HG02840 (cell line): ENCODE measurements around the gene FYB1.

Source experiments
- ATAC-seq: cut with Tn5 transposase; IDR thresholded peaks from one replicate; pipeline ENCODE4 v1.9.1; 2021; ENCODE audit warnings: mild to moderate bottlenecking, moderate library complexity, moderate number of reproducible peaks; ENCODE audit not compliant: unreplicated experiment, low FRiP score

The FYB1 gene

GRCh38 chr5:39164529-39165402 is 54.6 kb downstream of the FYB1 start:
- ATAC-seq = no peak

- ATAC-seq = no peak
Observed at GRCh38 chr5:39164016-39164415, 55.3 kb downstream of the FYB1 start.

DNA sequence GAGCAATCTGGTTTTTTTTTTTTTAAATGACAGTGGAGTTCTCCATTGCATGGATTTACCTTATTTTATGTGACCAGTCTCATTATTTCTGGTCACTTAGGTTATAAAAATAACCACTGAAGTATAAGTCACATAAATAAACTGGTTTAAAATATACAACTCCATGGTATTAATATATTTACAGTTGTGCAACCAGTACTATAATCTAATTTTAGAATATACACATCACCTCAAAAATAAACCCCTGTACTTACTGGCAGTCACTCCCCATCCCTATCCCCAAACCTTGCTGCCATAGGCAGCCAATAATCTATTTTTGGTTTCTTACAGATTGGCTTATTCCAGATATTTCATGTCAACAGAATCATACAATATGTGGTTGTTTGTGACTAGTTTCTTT is 57.8 kb downstream of the FYB1 start:
- ATAC-seq = no peak

DNA sequence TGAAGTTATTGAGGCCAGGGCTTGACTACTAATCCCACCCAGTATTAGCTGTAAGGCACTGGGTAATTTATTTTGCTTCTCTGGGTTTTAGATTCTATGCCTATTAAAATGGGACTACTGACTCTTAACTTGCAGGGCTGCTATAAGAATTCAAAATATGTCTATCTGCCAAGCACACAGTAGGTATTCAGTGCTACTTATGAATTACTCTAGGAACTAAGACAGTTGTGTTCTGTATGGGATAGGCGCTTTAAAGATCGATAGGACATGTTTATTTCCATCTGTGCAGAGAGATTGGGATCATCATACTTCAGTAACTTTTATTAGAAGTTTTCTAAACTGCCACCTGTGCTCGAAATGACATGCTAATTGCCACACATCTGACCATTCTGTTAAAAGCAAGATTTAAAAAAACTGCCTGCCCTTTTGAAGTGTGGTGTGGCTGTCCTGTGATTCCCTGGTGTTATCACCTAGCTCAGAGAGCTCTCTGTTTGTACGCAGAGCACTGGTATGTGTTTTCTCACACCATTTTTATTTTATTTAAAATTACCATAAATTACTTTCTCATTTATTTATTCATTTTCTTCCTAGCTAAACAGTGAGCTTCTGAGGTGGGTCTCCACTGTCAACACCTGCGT is 58.7 kb downstream of the FYB1 start:
- ATAC-seq = no peak

- no peak for ATAC-seq
Observed at GRCh38 chr5:39159811-39160490, 59.4 kb downstream of the FYB1 start.

GRCh38 chr5:39158786-39159185 is 60.6 kb downstream of the FYB1 start:
- no peak for ATAC-seq

GRCh38 chr5:39158127-39158593 is 61.2 kb downstream of the FYB1 start:
- ATAC-seq = no peak

GRCh38 chr5:39157701-39158100 is 61.7 kb downstream of the FYB1 start:
- no peak for ATAC-seq

- no peak for ATAC-seq
Observed at GRCh38 chr5:39156082-39156481, 63.3 kb downstream of the FYB1 start.

- ATAC-seq = no peak
Observed at GRCh38 chr5:39151745-39152144, 67.6 kb downstream of the FYB1 start.

GRCh38 chr5:39149966-39150365 is 69.4 kb downstream of the FYB1 start:
- no peak for ATAC-seq

DNA sequence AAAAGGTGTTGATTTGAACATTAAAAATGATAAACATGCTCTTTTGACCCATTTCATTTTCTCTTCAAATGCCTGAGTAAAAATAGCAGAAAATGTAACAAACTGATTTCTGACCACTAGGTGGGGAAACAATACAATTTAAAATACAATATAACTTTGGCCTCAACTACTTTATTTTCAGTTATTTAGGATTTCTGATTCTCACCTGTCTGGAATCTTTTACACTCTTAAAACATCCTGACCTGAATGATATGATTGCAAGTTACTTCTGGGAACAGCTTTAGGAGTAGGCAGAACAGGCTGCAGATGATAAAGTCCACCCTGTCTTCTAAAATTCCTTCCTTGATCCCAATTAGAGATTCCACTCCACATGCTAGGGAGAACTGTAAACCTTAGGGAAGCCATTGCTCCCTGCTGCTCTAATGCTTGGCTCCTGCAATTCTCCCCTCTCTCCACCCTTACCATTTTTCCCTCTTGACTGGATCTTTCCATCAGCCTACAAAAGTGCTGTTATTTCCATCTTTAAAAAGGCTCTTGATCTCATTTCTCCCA is 70.3 kb downstream of the FYB1 start:
- ATAC-seq = no peak

GRCh38 chr5:39146831-39147540 is 72.4 kb downstream of the FYB1 start:
- no peak for ATAC-seq

- ATAC-seq = no peak
Observed at GRCh38 chr5:39143151-39143860, 76.1 kb downstream of the FYB1 start.

DNA sequence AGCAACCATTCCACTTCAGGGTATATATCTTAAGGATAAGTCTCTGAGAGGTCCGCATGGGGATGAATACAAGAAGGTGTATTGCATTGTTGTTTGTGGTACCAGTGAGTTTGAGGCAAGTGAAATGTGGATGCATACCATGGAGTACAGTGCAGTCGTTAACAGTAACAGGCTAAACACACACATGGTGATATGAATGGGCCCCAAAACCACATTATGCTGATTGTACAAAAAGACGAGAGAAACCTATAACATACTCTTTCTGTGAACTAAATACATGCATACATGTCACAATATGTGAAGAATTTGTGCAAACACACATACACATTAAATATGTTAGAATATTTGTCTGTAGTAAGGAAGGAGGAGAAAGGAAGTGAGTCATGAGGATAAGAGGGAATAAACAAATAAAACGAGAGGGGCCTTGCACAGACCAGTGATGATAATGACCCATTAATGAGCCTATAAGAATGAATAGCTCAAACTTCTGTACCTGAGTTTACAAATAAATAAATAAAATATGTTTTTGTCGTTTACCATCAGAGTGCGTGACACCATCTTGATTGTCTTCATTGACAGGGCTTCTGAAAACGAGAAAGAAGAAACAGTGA is 78.7 kb downstream of the FYB1 start:
- no peak for ATAC-seq

GRCh38 chr5:39138892-39139291 is 80.5 kb downstream of the FYB1 start:
- no peak for ATAC-seq

GRCh38 chr5:39137819-39138451 is 81.4 kb downstream of the FYB1 start:
- no peak for ATAC-seq

DNA sequence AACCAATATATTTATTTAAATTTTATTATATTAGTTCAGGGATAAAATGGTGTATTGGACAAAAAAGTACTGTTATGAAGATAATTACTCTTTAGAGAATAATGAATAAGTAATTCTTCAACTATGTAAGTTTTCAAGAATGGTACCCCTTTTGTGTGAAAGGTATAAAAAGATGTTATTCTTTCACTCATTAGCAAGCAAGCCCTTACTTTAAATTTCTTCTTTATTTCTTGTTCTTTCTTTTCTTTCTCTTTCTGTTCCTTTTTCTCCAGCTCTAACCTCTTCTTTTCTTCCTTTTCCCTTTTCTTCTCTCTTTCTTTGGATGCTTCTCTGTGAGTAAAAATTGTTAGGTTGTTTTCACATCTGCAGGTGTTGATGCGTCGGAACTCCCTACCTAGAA is 82.0 kb downstream of the FYB1 start:
- no peak for ATAC-seq

GRCh38 chr5:39132792-39133191 is 86.6 kb downstream of the FYB1 start:
- ATAC-seq = no peak
